Measurements from ENCODE around the gene LAT.
"Not testable (repeated sequence)": the region's sequence is repeated elsewhere in the genome, so short reads cannot be mapped to it uniquely, and the experiment has no call there.

The LAT gene

GRCh38 chr16:28984619-28985135 lies at the start of gene LAT:
LAT (plus strand) TSS chr16:28985052; CDS start chr16:28985418, 366 bp downstream.
- peak; percentile 79 for DNase-seq (ENCODE audit: low spot score)

GRCh38 chr16:28935346-28935745 lies 49.5 kb upstream of the LAT start:
- no peak for DNase-seq (ENCODE audit: low spot score)

GRCh38 chr16:28935924-28936783 lies 48.7 kb upstream of the LAT start:
- peak; percentile 82 for DNase-seq (ENCODE audit: low spot score)

- no peak for DNase-seq (ENCODE audit: low spot score)
Observed at GRCh38 chr16:28936784-28937155, 48.1 kb upstream of the LAT start.

GRCh38 chr16:28937222-28937876 lies 47.5 kb upstream of the LAT start:
- no peak for DNase-seq (ENCODE audit: low spot score)

- no peak for DNase-seq (ENCODE audit: low spot score)
Observed at GRCh38 chr16:28938721-28939120, 46.1 kb upstream of the LAT start.

- not testable (repeated sequence) for DNase-seq (ENCODE audit: low spot score)
Observed at GRCh38 chr16:28939825-28940224, 45.0 kb upstream of the LAT start.

- DNase-seq (ENCODE audit: low spot score), result no peak
Observed at GRCh38 chr16:28943281-28943680, 41.6 kb upstream of the LAT start.

GRCh38 chr16:28946681-28947080 lies 38.2 kb upstream of the LAT start:
- DNase-seq (ENCODE audit: low spot score), result no peak

- peak; percentile 100 for DNase-seq (ENCODE audit: low spot score)
Observed at GRCh38 chr16:28950648-28951409, 34.0 kb upstream of the LAT start, which contains the start of gene NFATC2IP. NFATC2IP (plus strand) TSS chr16:28950937; CDS start chr16:28951012, 75 bp downstream.

GRCh38 chr16:28951410-28951943 lies 33.4 kb upstream of the LAT start:
- peak; percentile 42 for DNase-seq (ENCODE audit: low spot score)

GRCh38 chr16:28958216-28958615 lies 26.6 kb upstream of the LAT start:
- DNase-seq (ENCODE audit: low spot score), result no peak

- no peak for DNase-seq (ENCODE audit: low spot score)
Observed at GRCh38 chr16:28958836-28959235, 26.0 kb upstream of the LAT start.

GRCh38 chr16:28964072-28964471 lies 20.8 kb upstream of the LAT start:
- no peak for DNase-seq (ENCODE audit: low spot score)

- no peak for DNase-seq (ENCODE audit: low spot score)
Observed at GRCh38 chr16:28964496-28964895, 20.4 kb upstream of the LAT start.

- DNase-seq (ENCODE audit: low spot score), result no peak
Observed at GRCh38 chr16:28967156-28967555, 17.7 kb upstream of the LAT start.

GRCh38 chr16:28969696-28970095 lies 15.2 kb upstream of the LAT start:
- not testable (repeated sequence) for DNase-seq (ENCODE audit: low spot score)

- no peak for DNase-seq (ENCODE audit: low spot score)
Observed at GRCh38 chr16:28974007-28974436, 10.8 kb upstream of the LAT start.

- peak; percentile 98 for DNase-seq (ENCODE audit: low spot score)
Observed at GRCh38 chr16:28974437-28975157, 10.3 kb upstream of the LAT start, which contains the start of gene SPNS1. SPNS1 (plus strand) TSS chr16:28974778; CDS start chr16:28975152, 374 bp downstream.

- no peak for DNase-seq (ENCODE audit: low spot score)
Observed at GRCh38 chr16:28975158-28975599, 9.7 kb upstream of the LAT start.

Data from activated CD4-positive, alpha-beta T cell treated with anti-CD3 and anti-CD28 coated beads, Interleukin-2, Interleukin-4, amounts not matched to agents 100 ng/mL and 50 ng/mL, durations not matched to agents 16 hours and 8 hours (primary cell).